Suprapubic skin (tissue), 3 donors: ENCODE measurements around the gene RFC3.

ENCODE experiments used
- POLR2A ChIP-seq, 2 donors: fragments of 450-650 bp; IDR thresholded peaks; one replicate each; pipeline ENCODE4 v1.6.1; 2017; ENCODE audit warnings: antibody characterized with exemption in 2 of 2, mild to moderate bottlenecking in 2 of 2, moderate library complexity in 2 of 2
- TF ChIP-seq, protein P1 (sequence below), 2 donors: fragments of 200-600 bp in 1 of 2; fragments of 450-650 bp in 1 of 2; sonication (generic) in 1 of 2; IDR thresholded peaks; one replicate each; pipeline ENCODE4 v1.5.1; 2016 to 2019; ENCODE audit warnings: antibody characterized with exemption in 2 of 2, mild to moderate bottlenecking in 1 of 2, moderate library complexity in 1 of 2

DNA sequence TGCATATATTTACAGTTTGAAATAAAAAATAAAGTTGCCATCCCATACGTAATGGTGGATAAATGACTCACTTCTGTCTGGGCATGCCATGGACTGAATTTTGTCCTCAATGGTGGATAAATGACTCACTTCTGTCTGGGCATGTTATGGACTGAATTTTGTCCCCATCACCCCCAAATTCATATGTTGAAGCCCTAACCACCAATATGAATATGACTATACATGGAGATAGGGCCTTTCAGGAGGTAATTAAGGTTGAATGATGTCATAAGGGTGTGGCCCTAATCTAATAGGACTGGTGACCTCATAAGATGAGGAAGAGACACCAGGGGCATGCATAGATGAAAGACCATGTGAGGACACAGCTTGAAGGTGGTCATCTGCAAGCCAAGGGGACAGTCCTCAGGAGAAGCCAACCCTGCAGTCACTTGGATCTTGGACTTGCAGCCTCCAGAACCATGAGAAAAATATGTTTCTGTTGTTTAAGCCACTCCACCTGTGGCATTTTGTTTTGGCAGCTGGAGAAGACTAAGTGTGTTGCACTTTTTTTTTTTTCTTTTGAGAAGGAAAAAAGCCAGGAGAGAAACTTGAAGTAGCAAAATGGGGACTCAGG, 41.8 kb downstream of the RFC3 start:
- TF ChIP-seq, protein P1, sequence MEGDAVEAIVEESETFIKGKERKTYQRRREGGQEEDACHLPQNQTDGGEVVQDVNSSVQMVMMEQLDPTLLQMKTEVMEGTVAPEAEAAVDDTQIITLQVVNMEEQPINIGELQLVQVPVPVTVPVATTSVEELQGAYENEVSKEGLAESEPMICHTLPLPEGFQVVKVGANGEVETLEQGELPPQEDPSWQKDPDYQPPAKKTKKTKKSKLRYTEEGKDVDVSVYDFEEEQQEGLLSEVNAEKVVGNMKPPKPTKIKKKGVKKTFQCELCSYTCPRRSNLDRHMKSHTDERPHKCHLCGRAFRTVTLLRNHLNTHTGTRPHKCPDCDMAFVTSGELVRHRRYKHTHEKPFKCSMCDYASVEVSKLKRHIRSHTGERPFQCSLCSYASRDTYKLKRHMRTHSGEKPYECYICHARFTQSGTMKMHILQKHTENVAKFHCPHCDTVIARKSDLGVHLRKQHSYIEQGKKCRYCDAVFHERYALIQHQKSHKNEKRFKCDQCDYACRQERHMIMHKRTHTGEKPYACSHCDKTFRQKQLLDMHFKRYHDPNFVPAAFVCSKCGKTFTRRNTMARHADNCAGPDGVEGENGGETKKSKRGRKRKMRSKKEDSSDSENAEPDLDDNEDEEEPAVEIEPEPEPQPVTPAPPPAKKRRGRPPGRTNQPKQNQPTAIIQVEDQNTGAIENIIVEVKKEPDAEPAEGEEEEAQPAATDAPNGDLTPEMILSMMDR (IDR thresholded peaks at IDR 0.05), result no peak
- no peak for TF ChIP-seq POLR2A (IDR thresholded peaks at IDR 0.05)
